HG03095 (cell line): ENCODE data around the gene BCAS1.
"Not testable (repeated sequence)": the region's sequence is repeated elsewhere in the genome, so short reads cannot be mapped to it uniquely, and the experiment has no call there.

Experiments used
- ATAC-seq: cut with Tn5 transposase; IDR thresholded peaks from one replicate; pipeline ENCODE4 v1.9.1; 2021; ENCODE audit warnings: moderate library complexity; ENCODE audit not compliant: unreplicated experiment

Gene BCAS1

GRCh38 chr20:53990003-53990402 lies 80.4 kb downstream of the BCAS1 start:
- no peak for ATAC-seq

- ATAC-seq: no peak
These were observed 81.0 kb downstream of the BCAS1 start for GRCh38 chr20:53989401-53989800.

- ATAC-seq: no peak
These were observed 84.2 kb downstream of the BCAS1 start for GRCh38 chr20:53986037-53986650.

- ATAC-seq: no peak
These were observed 85.3 kb downstream of the BCAS1 start for GRCh38 chr20:53985150-53985518.

GRCh38 chr20:53984356-53985149 lies 85.8 kb downstream of the BCAS1 start:
- ATAC-seq: no peak

GRCh38 chr20:53983401-53983800 lies 87.0 kb downstream of the BCAS1 start:
- ATAC-seq: no peak

- ATAC-seq: no peak
These were observed 87.8 kb downstream of the BCAS1 start for GRCh38 chr20:53982624-53983023.

GRCh38 chr20:53981752-53982437 lies 88.5 kb downstream of the BCAS1 start:
- no peak for ATAC-seq

GRCh38 chr20:53981130-53981529 lies 89.3 kb downstream of the BCAS1 start:
- no peak for ATAC-seq

GRCh38 chr20:53980031-53980465 lies 90.3 kb downstream of the BCAS1 start:
- no peak for ATAC-seq

- no peak for ATAC-seq
These were observed 91.9 kb downstream of the BCAS1 start for GRCh38 chr20:53978497-53978896.

GRCh38 chr20:53977391-53977790 lies 93.0 kb downstream of the BCAS1 start:
- ATAC-seq: no peak

GRCh38 chr20:53975761-53976160 lies 94.6 kb downstream of the BCAS1 start:
- ATAC-seq: no peak

- ATAC-seq: no peak
These were observed 95.4 kb downstream of the BCAS1 start for GRCh38 chr20:53974785-53975555.

- ATAC-seq: not testable (repeated sequence)
These were observed 96.5 kb downstream of the BCAS1 start for GRCh38 chr20:53973882-53974281.

- no peak for ATAC-seq
These were observed 98.2 kb downstream of the BCAS1 start for GRCh38 chr20:53972179-53972578.

GRCh38 chr20:53971096-53971683 lies 99.2 kb downstream of the BCAS1 start:
- ATAC-seq: no peak

GRCh38 chr20:53970232-53970631 lies 100.2 kb downstream of the BCAS1 start:
- no peak for ATAC-seq

- ATAC-seq: no peak
These were observed 102.9 kb downstream of the BCAS1 start for GRCh38 chr20:53967527-53967926.

- ATAC-seq: no peak
These were observed 103.5 kb downstream of the BCAS1 start for GRCh38 chr20:53966774-53967398.
